Measurements from ENCODE around the gene PCDHGC5.

Gene PCDHGC5

GRCh38 chr5:141523991-141524390 is 35.1 kb downstream of the PCDHGC5 start:
- no peak overlapping the region for H3K4me3 ChIP-seq (ENCODE audit: low read depth, low read length)
- H3K27me3 ChIP-seq (ENCODE audit: control insufficient read depth, insufficient read depth, low read length): no peaks in the 10 kb centered on the region
- no peak overlapping the region for H3K9ac ChIP-seq (ENCODE audit: low read depth, low read length)
- H3K4me1 ChIP-seq (ENCODE audit: control insufficient read depth, insufficient read depth, low read length): peaks cover 18% of the 10 kb centered on the region
- no peaks in the 10 kb centered on the region for H3K9me3 ChIP-seq (ENCODE audit: control insufficient read depth, insufficient read depth, low read length)
- H3K27ac ChIP-seq (ENCODE audit: low read depth, low read length): no peak overlapping the region
- peaks cover 85% of the 10 kb centered on the region for H3K36me3 ChIP-seq (ENCODE audit: control insufficient read depth, insufficient read depth, low read length)

GRCh38 chr5:141524604-141525597 is 36.0 kb downstream of the PCDHGC5 start:
- Histone ChIP-seq H3K9ac (ENCODE audit: low read depth, low read length) (no peak overlapping the region), H3K27me3 (ENCODE audit: control insufficient read depth, insufficient read depth, low read length) (no peaks in the 10 kb centered on the region), H3K9me3 (ENCODE audit: control insufficient read depth, insufficient read depth, low read length) (no peaks in the 10 kb centered on the region), H3K36me3 (ENCODE audit: control insufficient read depth, insufficient read depth, low read length) (peaks cover 85% of the 10 kb centered on the region), H3K4me3 (ENCODE audit: low read depth, low read length) (no peak overlapping the region), H3K27ac (ENCODE audit: low read depth, low read length) (peak overlapping the region; percentile 76), H3K4me1 (ENCODE audit: control insufficient read depth, insufficient read depth, low read length) (peaks cover 18% of the 10 kb centered on the region)

GRCh38 chr5:141525653-141526052 is 36.8 kb downstream of the PCDHGC5 start:
- peaks cover 18% of the 10 kb centered on the region for H3K4me1 ChIP-seq (ENCODE audit: control insufficient read depth, insufficient read depth, low read length)
- H3K4me3 ChIP-seq (ENCODE audit: low read depth, low read length): no peak overlapping the region
- H3K9me3 ChIP-seq (ENCODE audit: control insufficient read depth, insufficient read depth, low read length): no peaks in the 10 kb centered on the region
- no peaks in the 10 kb centered on the region for H3K27me3 ChIP-seq (ENCODE audit: control insufficient read depth, insufficient read depth, low read length)
- H3K36me3 ChIP-seq (ENCODE audit: control insufficient read depth, insufficient read depth, low read length): peaks cover 79% of the 10 kb centered on the region
- peak overlapping the region; percentile 76 for H3K27ac ChIP-seq (ENCODE audit: low read depth, low read length)
- H3K9ac ChIP-seq (ENCODE audit: low read depth, low read length): no peak overlapping the region

GRCh38 chr5:141527426-141527825 is 38.5 kb downstream of the PCDHGC5 start:
- Histone ChIP-seq H3K9me3 (ENCODE audit: control insufficient read depth, insufficient read depth, low read length) (no peaks in the 10 kb centered on the region), H3K36me3 (ENCODE audit: control insufficient read depth, insufficient read depth, low read length) (peaks cover 66% of the 10 kb centered on the region), H3K27ac (ENCODE audit: low read depth, low read length) (no peak overlapping the region), H3K27me3 (ENCODE audit: control insufficient read depth, insufficient read depth, low read length) (no peaks in the 10 kb centered on the region), H3K9ac (ENCODE audit: low read depth, low read length) (no peak overlapping the region), H3K4me1 (ENCODE audit: control insufficient read depth, insufficient read depth, low read length) (peaks cover 18% of the 10 kb centered on the region), H3K4me3 (ENCODE audit: low read depth, low read length) (no peak overlapping the region)

- H3K9ac ChIP-seq (ENCODE audit: low read depth, low read length): no peak overlapping the region
- no peaks in the 10 kb centered on the region for H3K9me3 ChIP-seq (ENCODE audit: control insufficient read depth, insufficient read depth, low read length)
- H3K4me1 ChIP-seq (ENCODE audit: control insufficient read depth, insufficient read depth, low read length): peaks cover 18% of the 10 kb centered on the region
- H3K27ac ChIP-seq (ENCODE audit: low read depth, low read length): no peak overlapping the region
- peaks cover 66% of the 10 kb centered on the region for H3K36me3 ChIP-seq (ENCODE audit: control insufficient read depth, insufficient read depth, low read length)
- H3K27me3 ChIP-seq (ENCODE audit: control insufficient read depth, insufficient read depth, low read length): no peaks in the 10 kb centered on the region
- no peak overlapping the region for H3K4me3 ChIP-seq (ENCODE audit: low read depth, low read length)
These were observed 39.6 kb downstream of the PCDHGC5 start for GRCh38 chr5:141528291-141528984.

GRCh38 chr5:141529002-141529401 is 40.1 kb downstream of the PCDHGC5 start:
- H3K9me3 ChIP-seq (ENCODE audit: control insufficient read depth, insufficient read depth, low read length): no peaks in the 10 kb centered on the region
- peaks cover 66% of the 10 kb centered on the region for H3K36me3 ChIP-seq (ENCODE audit: control insufficient read depth, insufficient read depth, low read length)
- H3K4me1 ChIP-seq (ENCODE audit: control insufficient read depth, insufficient read depth, low read length): peaks cover 16% of the 10 kb centered on the region
- H3K27me3 ChIP-seq (ENCODE audit: control insufficient read depth, insufficient read depth, low read length): no peaks in the 10 kb centered on the region
- no peak overlapping the region for H3K9ac ChIP-seq (ENCODE audit: low read depth, low read length)
- no peak overlapping the region for H3K4me3 ChIP-seq (ENCODE audit: low read depth, low read length)
- no peak overlapping the region for H3K27ac ChIP-seq (ENCODE audit: low read depth, low read length)

GRCh38 chr5:141529873-141530272 is 41.0 kb downstream of the PCDHGC5 start:
- peaks cover 10% of the 10 kb centered on the region; the same call in 1 of the 2 replicates for H3K4me1 ChIP-seq (ENCODE audit: control insufficient read depth, insufficient read depth, low read length)
- H3K36me3 ChIP-seq (ENCODE audit: control insufficient read depth, insufficient read depth, low read length): peaks cover 73% of the 10 kb centered on the region
- H3K9ac ChIP-seq (ENCODE audit: low read depth, low read length): no peak overlapping the region
- H3K9me3 ChIP-seq (ENCODE audit: control insufficient read depth, insufficient read depth, low read length): no peaks in the 10 kb centered on the region
- H3K4me3 ChIP-seq (ENCODE audit: low read depth, low read length): no peak overlapping the region
- no peaks in the 10 kb centered on the region for H3K27me3 ChIP-seq (ENCODE audit: control insufficient read depth, insufficient read depth, low read length)
- no peak overlapping the region for H3K27ac ChIP-seq (ENCODE audit: low read depth, low read length)

GRCh38 chr5:141532726-141533125 is 43.8 kb downstream of the PCDHGC5 start:
- Histone ChIP-seq H3K27ac (ENCODE audit: low read depth, low read length) (no peak overlapping the region), H3K9me3 (ENCODE audit: control insufficient read depth, insufficient read depth, low read length) (no peaks in the 10 kb centered on the region), H3K9ac (ENCODE audit: low read depth, low read length) (no peak overlapping the region), H3K4me3 (ENCODE audit: low read depth, low read length) (no peak overlapping the region), H3K4me1 (ENCODE audit: control insufficient read depth, insufficient read depth, low read length) (no peaks in the 10 kb centered on the region), H3K36me3 (ENCODE audit: control insufficient read depth, insufficient read depth, low read length) (peaks cover 48% of the 10 kb centered on the region), H3K27me3 (ENCODE audit: control insufficient read depth, insufficient read depth, low read length) (no peaks in the 10 kb centered on the region)

GRCh38 chr5:141533897-141534296 is 45.0 kb downstream of the PCDHGC5 start:
- no peaks in the 10 kb centered on the region for H3K9me3 ChIP-seq (ENCODE audit: control insufficient read depth, insufficient read depth, low read length)
- peaks cover 37% of the 10 kb centered on the region for H3K36me3 ChIP-seq (ENCODE audit: control insufficient read depth, insufficient read depth, low read length)
- no peak overlapping the region for H3K27ac ChIP-seq (ENCODE audit: low read depth, low read length)
- H3K27me3 ChIP-seq (ENCODE audit: control insufficient read depth, insufficient read depth, low read length): no peaks in the 10 kb centered on the region
- no peaks in the 10 kb centered on the region for H3K4me1 ChIP-seq (ENCODE audit: control insufficient read depth, insufficient read depth, low read length)
- no peak overlapping the region for H3K4me3 ChIP-seq (ENCODE audit: low read depth, low read length)
- H3K9ac ChIP-seq (ENCODE audit: low read depth, low read length): no peak overlapping the region

- Histone ChIP-seq H3K9ac (ENCODE audit: low read depth, low read length) (no peak overlapping the region), H3K27me3 (ENCODE audit: control insufficient read depth, insufficient read depth, low read length) (no peaks in the 10 kb centered on the region), H3K9me3 (ENCODE audit: control insufficient read depth, insufficient read depth, low read length) (no peaks in the 10 kb centered on the region), H3K4me1 (ENCODE audit: control insufficient read depth, insufficient read depth, low read length) (no peaks in the 10 kb centered on the region), H3K27ac (ENCODE audit: low read depth, low read length) (no peak overlapping the region), H3K36me3 (ENCODE audit: control insufficient read depth, insufficient read depth, low read length) (peaks cover 29% of the 10 kb centered on the region), H3K4me3 (ENCODE audit: low read depth, low read length) (no peak overlapping the region)
These were observed 45.8 kb downstream of the PCDHGC5 start for GRCh38 chr5:141534492-141535213.
